OCI-LY1 (cell line): ENCODE data around the gene VWC2L.

Experiments
- H2AFZ ChIP-seq: fragments of 200-600 bp; sonication (generic), shearing (Covaris generic); 2 replicates; pipeline ENCODE4 v1.6.0; 2014; ENCODE audit warnings: antibody characterized with exemption, mild to moderate bottlenecking, low read length
- H3F3A ChIP-seq: fragments of 200-600 bp; sonication (generic), shearing (Covaris generic); 2 replicates; pipeline ENCODE4 v1.6.0; 2014; ENCODE audit warnings: mild to moderate bottlenecking, antibody characterized with exemption, low read length, moderate library complexity; ENCODE audit not compliant: insufficient read depth
- H3K27ac ChIP-seq: fragments of 200-600 bp; sonication (generic); 2 replicates; pipeline ENCODE4 v1.5.1; 2014; ENCODE audit warnings: low read length, mixed run types, mild to moderate bottlenecking, low read depth; ENCODE audit not compliant: poor library complexity, severe bottlenecking
- H3K27me3 ChIP-seq: fragments of 200-600 bp; sonication (generic); 2 replicates; pipeline ENCODE4 v1.6.0; 2014; ENCODE audit warnings: antibody characterized with exemption, mild to moderate bottlenecking, low read length, moderate library complexity; ENCODE audit not compliant: insufficient read depth
- H3K36me3 ChIP-seq: fragments of 200-600 bp; sonication (generic); 2 replicates; pipeline ENCODE4 v1.6.1; 2014; ENCODE audit warnings: mild to moderate bottlenecking, antibody characterized with exemption, low read length, moderate library complexity, mixed read lengths; ENCODE audit not compliant: insufficient read depth
- H3K4me1 ChIP-seq: fragments of 200-600 bp; sonication (generic); 2 replicates; pipeline ENCODE4 v1.5.1; 2014; ENCODE audit warnings: mild to moderate bottlenecking, low read length, moderate library complexity; ENCODE audit not compliant: insufficient read depth, severe bottlenecking
- H3K4me2 ChIP-seq: fragments of 200-600 bp; sonication (generic), shearing (Covaris generic); 2 replicates; pipeline ENCODE4 v1.6.1; 2014; ENCODE audit warnings: low read length
- H3K4me3 ChIP-seq: fragments of 200-600 bp; sonication (generic); 2 replicates; pipeline ENCODE4 v1.5.1; 2014; ENCODE audit warnings: low read length, low read depth, mild to moderate bottlenecking, mixed read lengths; ENCODE audit not compliant: poor library complexity, severe bottlenecking
- H3K79me2 ChIP-seq: fragments of 200-600 bp; shearing (Covaris generic); 2 replicates; pipeline ENCODE4 v1.6.1; 2016; ENCODE audit warnings: mixed run types, low read length, mixed read lengths; ENCODE audit not compliant: insufficient read depth
- H3K9ac ChIP-seq: fragments of 200-600 bp; sonication (generic), shearing (Covaris generic); 2 replicates; pipeline ENCODE4 v1.6.1; 2014; ENCODE audit warnings: mild to moderate bottlenecking, low read length, mixed read lengths
- H3K9me2 ChIP-seq: fragments of 200-600 bp; sonication (generic), shearing (Covaris generic); 2 replicates; pipeline ENCODE4 v1.6.1; 2014; ENCODE audit warnings: low read depth, mild to moderate bottlenecking, low read length, mixed read lengths
- H3K9me3 ChIP-seq: fragments of 200-600 bp; shearing (Covaris generic); 2 replicates; pipeline ENCODE4 v1.6.1; 2014; ENCODE audit warnings: low read length, mixed read lengths
- H4K20me1 ChIP-seq: fragments of 200-600 bp; sonication (generic), shearing (Covaris generic); 2 replicates; pipeline ENCODE4 v1.6.0; 2016; ENCODE audit warnings: mild to moderate bottlenecking, low read length; ENCODE audit not compliant: insufficient read depth
- CTCF ChIP-seq: fragments of 200-600 bp; sonication (generic), shearing (Covaris generic); IDR thresholded peaks from 2 replicates; pipeline ENCODE4 v1.5.1; 2017; ENCODE audit warnings: mild to moderate bottlenecking, antibody characterized with exemption, low read length, moderate library complexity, mixed read lengths
- EZH2 ChIP-seq: fragments of 200-600 bp; sonication (generic), shearing (Covaris generic); IDR thresholded peaks from 2 replicates; pipeline ENCODE4 v1.8.0; 2017; ENCODE audit warnings: borderline replicate concordance, mixed run types, mild to moderate bottlenecking, antibody characterized with exemption, low read length, moderate library complexity, mixed read lengths

Gene VWC2L

GRCh38 chr2:214507032-214507431 lies 96.2 kb downstream of the VWC2L start:
- Histone ChIP-seq H3K79me2 (no peaks in the 10 kb centered on the region), H4K20me1 (no peaks in the 10 kb centered on the region), H3K9me3 (no peaks in the 10 kb centered on the region), H3K4me2 (no peak overlapping the region), H3K4me1 (no peaks in the 10 kb centered on the region), H3K9ac (no peak overlapping the region), H3K27ac (no peak overlapping the region), H3K4me3 (no peak overlapping the region), H3K27me3 (no peaks in the 10 kb centered on the region), H3K36me3 (no peaks in the 10 kb centered on the region), H3K9me2 (no peaks in the 10 kb centered on the region), H2AFZ (no peak overlapping the region), H3F3A (no peaks in the 10 kb centered on the region)
- TF ChIP-seq CTCF, result no peak

- H3K4me3 ChIP-seq, result no peak overlapping the region
- no peaks in the 10 kb centered on the region for H4K20me1 ChIP-seq
- H2AFZ ChIP-seq, result no peak overlapping the region
- no peaks in the 10 kb centered on the region for H3K9me2 ChIP-seq
- no peaks in the 10 kb centered on the region for H3K4me1 ChIP-seq
- no peak for TF ChIP-seq CTCF
- TF ChIP-seq EZH2, result no peak
- no peaks in the 10 kb centered on the region for H3K9me3 ChIP-seq
- H3K79me2 ChIP-seq, result no peaks in the 10 kb centered on the region
- H3K9ac ChIP-seq, result no peak overlapping the region
- H3F3A ChIP-seq, result no peaks in the 10 kb centered on the region
- H3K27me3 ChIP-seq, result no peaks in the 10 kb centered on the region
- H3K4me2 ChIP-seq, result no peak overlapping the region
- H3K36me3 ChIP-seq, result no peaks in the 10 kb centered on the region
- no peak overlapping the region for H3K27ac ChIP-seq
Measured at GRCh38 chr2:214514704-214515103, 103.8 kb downstream of the VWC2L start.

GRCh38 chr2:214515111-214515510 lies 104.3 kb downstream of the VWC2L start:
- no peaks in the 10 kb centered on the region for H3K4me1 ChIP-seq
- no peaks in the 10 kb centered on the region for H3K9me3 ChIP-seq
- H3K27ac ChIP-seq, result no peak overlapping the region
- H3K4me3 ChIP-seq, result no peak overlapping the region
- H3K36me3 ChIP-seq, result no peaks in the 10 kb centered on the region
- no peaks in the 10 kb centered on the region for H4K20me1 ChIP-seq
- no peak for TF ChIP-seq EZH2
- TF ChIP-seq CTCF, result no peak
- no peak overlapping the region for H3K9ac ChIP-seq
- no peaks in the 10 kb centered on the region for H3K9me2 ChIP-seq
- no peak overlapping the region for H3K4me2 ChIP-seq
- no peaks in the 10 kb centered on the region for H3K79me2 ChIP-seq
- H3K27me3 ChIP-seq, result no peaks in the 10 kb centered on the region
- H2AFZ ChIP-seq, result no peak overlapping the region
- no peaks in the 10 kb centered on the region for H3F3A ChIP-seq
